NCI-H187 (cell line): ENCODE measurements around the gene CEP104.

Experiments used
- DNase-seq, 2 experiments: peaks; one replicate each; lab custom pipeline; 2025; lab: John Stamatoyannopoulos, UW

CEP104 gene

GRCh38 chr1:3894626-3895278, 37.7 kb upstream of the CEP104 start:
- DNase-seq, result no peak

GRCh38 chr1:3893190-3893589, 36.2 kb upstream of the CEP104 start:
- DNase-seq, result no peak

DNA sequence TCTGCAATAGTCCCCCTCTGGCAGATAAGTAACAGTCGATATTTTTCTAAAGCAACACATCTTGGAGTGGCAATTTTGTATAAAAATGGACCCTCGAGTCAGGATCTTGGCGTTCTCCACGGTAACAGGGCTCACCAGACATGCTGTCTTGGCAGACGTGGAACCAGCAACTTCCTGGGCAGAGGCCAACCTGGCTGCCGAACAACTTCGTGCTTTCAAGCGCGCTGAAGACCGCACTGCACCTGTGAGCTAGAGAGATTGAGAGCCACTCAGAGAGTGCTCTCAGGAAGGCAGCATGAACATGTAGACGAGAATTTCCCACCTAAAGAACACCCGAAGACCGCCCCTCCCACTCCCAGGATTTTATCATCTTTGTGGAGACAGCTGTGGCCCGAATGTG, 35.7 kb upstream of the CEP104 start:
- no peak for DNase-seq

DNA sequence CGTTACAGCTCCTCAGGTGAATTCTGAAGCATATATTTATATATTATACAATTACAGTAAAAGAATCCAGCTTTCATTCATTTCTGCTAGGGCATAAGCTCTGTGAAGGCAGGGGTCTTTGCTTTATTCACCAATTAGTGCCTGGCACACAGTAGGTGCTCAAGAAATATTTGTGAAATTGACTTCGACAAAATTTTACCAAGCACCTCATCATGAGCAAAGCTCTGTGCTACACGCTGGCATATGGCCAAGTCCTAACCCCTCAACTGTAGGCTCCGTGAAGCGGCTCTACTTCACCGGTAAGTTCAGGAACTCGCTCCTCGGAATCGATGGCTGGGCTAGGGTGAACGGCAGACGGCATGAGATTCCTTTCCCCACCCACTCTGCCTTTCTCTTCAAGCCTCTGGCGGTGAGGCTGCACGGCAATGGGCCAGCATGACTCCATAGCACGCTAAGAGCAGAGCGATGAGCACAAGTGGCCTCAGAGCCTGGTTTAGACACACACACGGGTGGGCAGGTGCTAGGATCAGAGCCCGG, 34.4 kb upstream of the CEP104 start:
- DNase-seq, result no peak

DNA sequence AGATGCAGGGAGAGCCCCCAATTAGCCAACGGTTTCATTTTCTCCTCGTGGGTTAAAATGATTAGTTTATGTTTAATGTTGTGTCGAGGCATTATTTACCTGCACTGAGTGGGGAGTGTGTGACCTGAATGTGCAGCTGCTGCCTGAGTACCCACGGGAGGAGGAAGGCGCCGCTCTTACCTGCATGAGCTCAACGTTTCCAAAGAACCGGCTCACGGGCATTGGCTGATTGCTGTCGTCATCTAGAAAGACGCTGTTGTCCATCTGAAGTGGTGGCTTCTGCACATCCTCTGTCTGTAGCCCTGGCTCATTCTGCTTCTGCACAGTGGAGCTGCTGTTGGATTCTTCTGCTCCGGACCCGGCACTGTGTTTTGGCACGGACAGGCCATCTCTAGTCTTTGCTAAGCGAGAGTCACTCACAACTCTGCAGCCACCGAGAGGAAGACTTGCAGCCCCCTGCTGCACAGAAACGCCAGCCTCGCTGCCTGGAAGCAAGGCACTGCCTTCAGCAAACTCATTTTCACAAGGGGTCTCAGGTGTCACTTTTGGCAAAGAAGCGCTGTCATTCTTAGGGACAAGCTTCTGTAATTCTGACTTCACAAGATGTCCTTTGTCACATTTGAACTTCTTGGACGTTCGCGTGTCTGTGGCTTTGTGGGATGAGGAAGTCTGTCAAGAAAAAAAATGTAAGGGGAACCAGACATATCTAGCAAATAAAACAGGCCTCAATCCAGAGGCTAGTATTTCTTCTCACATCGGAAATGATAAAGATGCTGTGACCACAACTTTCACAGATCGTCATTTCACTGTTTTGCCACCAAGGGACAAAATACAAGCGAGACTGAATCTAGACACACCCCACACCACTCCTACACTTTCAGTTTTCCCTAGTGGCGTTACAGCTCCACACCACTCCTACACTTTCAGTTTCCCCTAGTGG, 33.6 kb upstream of the CEP104 start:
- no peak for DNase-seq

- DNase-seq, result no peak
Observed at GRCh38 chr1:3889936-3890335, 32.9 kb upstream of the CEP104 start.

DNA sequence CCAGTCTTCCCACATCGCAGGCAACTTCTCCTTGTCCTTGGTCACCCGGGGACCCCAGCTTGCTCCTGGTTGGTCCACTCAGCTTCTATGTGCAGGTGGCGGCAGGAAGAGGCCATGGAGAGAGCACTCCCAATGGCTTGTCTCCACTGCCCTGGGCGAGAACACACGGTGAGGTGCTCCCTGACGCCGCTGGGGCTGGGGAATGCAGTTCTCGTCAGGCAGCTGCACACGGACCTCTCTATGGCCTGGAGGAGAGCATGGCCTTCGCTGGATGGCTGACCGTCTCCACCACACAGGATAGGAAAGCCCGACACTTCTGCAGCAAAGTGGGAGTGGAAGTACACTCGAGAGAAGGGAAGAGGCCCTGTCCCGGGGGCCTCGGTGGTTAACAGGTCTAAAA, 31.3 kb upstream of the CEP104 start:
- no peak for DNase-seq

- DNase-seq, result no peak
Observed at GRCh38 chr1:3886691-3887090, 29.7 kb upstream of the CEP104 start.

GRCh38 chr1:3886106-3886670, 29.2 kb upstream of the CEP104 start:
- DNase-seq, result no peak

DNA sequence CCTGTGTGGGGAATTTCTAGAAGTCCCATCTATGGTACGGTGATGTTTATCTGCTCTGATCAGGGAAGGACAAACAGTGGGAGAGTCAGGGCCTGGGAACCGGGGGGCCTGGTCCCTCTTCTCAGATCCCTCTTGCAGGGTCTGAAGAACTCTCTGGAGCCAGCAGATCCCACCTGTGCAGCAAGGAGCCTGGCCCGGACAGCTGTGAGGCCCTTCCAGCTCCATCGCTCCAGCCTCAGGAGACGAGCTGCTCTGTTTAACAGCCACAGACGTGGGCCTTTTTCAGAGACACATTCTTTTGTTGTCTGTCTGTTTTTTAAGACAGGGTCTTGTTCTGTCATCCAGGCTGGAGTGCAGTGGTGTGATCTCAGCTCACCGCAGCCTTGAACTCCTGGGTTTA, 28.6 kb upstream of the CEP104 start:
- no peak for DNase-seq

GRCh38 chr1:3884966-3885365, 28.0 kb upstream of the CEP104 start:
- no peak for DNase-seq

DNA sequence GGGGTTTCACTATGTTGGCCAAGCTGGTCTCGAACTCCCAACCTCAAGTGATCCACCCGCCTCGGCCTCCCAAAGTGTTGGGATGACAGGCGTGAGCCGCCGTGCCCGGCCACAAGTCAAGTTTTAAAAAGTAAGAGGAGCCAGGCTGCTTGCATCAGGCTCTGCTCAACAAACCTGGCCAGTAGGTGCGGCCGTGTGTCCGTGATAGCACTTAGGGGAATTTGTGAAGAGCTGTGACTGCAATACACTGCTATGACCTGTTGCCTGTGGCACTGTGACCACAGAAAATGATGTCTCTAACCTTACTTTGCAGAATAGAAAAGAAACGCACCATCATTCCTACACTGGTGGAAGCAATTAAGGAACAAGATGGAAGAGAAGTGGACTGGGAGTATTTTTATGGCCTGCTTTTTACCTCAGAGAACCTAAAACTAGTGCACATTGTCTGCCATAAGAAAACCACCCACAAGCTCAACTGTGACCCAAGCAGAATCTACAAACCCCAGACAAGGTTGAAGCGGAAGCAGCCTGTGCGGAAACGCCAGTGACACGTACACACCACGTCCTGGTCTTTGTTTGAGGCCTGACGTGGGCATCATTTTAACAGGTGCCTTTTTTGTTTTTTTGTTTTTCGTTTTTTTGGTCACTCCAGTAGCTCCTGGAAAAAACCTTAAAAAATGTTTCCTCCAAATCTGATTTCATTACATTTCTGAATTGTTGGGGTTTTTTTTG, 26.3 kb upstream of the CEP104 start:
- no peak for DNase-seq

DNA sequence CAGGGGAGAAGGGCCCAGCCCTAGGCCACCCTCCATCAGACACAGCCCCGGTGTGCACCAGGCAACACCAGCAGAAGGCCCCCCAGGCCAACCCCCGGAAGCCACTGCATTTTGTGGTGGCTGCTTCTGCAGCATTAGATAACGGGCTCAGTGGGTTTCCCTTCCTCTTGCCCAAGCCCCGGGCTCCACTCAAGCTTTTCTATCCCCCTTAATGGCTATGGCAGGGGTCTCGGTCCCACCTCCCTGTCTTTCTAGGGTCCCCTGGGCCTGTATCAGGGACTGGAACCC, 24.1 kb upstream of the CEP104 start:
- no peak for DNase-seq

DNA sequence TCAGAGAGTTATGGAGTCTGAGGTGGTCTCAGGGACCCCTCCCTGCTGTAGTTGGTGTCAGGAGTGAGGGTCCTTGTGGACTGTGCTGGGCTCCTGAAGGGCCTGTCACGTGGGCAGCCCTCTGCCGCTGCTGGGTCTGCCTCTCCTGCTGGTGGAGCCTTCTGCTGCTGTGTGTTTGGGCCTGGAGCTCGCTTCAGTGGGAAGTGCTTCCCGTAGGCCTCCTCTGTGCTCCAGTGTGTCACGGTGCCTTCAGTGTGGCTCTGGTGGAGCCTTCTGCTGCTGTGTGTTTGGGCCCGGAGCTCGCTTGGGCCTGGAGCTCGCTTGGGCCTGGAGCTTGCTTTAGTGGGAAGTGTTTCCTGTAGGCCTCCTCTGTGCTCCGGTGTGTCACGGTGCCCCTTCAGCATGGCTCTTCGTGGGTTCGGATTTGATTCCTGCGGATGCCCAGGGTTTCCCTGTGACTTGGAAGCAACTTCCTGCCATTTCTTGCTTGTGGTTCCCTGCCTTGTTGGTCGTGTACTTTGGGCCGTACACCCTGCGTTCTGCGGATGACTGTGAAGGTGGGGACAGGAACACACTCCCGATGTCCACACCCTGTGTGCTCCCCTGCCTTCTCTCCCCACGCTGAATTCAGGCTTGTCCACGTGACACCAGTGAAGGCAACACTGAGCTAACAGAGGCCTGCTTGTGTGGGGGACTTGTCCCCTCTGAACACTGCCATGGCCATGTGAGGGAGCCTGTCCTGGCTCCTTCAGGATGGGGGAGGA, 23.6 kb upstream of the CEP104 start:
- no peak for DNase-seq

DNA sequence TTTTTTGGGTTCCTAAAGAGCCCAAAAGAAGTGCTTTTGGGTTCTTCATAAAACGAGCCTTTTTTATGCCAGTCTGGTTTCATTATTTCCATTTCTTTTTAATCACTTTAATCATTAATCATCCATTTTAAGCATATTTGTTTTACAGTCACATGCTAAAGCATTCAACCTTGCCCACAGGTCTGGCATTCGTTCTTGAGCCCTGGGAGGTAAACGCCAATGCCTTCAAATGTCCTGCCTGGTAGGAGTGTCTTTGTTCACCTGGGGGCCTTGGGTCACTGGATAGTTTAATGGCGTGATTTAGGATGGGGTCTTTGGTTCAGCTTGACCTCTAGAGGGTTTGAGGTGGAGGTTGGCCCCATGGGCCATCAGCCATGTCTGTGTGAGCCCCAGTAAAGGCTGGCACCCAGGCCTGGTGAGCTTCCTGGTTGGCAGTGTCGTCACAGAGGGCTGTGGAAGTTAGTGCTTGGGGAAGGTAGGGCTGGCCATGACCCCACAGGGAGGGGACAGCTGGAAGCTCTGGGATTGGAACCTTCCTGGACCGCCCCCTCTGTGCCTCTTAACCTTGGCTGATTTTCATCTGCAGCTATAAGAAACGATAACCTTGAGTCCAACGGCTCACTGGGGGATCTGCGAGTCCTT, 22.9 kb upstream of the CEP104 start:
- no peak for DNase-seq

DNA sequence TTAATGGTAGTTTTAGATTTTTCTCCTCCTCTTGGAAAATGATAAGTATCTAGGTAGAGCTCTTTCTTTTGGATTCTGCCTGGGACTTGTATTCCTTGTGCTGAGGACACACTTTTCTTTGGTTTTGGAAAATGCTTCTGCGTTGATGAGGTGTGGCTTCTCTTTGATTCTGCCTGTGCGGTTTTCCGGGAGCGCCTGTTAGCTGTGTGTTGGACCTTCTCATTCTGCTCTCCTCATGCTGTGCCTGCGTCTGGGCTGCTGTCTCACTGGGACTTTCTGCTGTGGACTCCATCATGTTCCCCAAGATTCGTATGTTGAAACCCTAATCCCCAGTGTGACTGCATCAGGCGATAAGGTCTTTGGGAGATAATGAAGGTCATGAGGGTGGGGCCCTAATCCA, 22.1 kb upstream of the CEP104 start:
- DNase-seq, result no peak

GRCh38 chr1:3876716-3877115, 19.7 kb upstream of the CEP104 start:
- DNase-seq, result no peak

GRCh38 chr1:3874736-3875135, 17.7 kb upstream of the CEP104 start:
- DNase-seq, result no peak

GRCh38 chr1:3872546-3872945, 15.5 kb upstream of the CEP104 start:
- no peak for DNase-seq

DNA sequence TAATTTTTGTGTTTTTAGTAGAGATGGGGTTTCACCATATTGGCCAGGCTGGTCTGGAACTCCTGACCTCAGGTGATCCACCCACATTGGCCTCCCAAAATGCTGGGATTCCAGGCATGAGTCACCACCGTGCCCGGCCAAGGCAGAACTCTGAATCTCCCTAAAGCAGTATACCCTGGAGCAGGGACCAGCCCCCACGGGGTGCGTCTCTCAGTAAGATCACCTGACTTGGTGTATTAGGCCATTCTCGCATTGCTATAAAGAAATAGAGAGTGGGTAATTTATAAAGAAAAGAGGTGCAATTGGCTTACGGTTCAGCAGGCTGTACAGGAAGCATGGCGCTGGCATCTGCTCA, 14.4 kb upstream of the CEP104 start:
- no peak for DNase-seq

GRCh38 chr1:3869751-3870301, 12.8 kb upstream of the CEP104 start:
- DNase-seq, result peak; percentile 81 to 89
